ENCODE results near the gene ANKRD37. TPM values are rescaled to one million over a fixed set of nuclear protein-coding genes. Genes with fewer than 3 reads are reported as not detected.

The ANKRD37 gene
- total and polyA plus RNA-seq, 2 donors (not counting 1 experiment from before 2014, with no cell fraction given) = 3.3 to 3.6 TPM

GRCh38 chr4:185405296-185405999 lies 8.8 kb downstream of the ANKRD37 start:
- Histone ChIP-seq H3K27me3 (ENCODE audit: control insufficient read depth, insufficient read depth, low read length) (no peaks in the 10 kb centered on the region), H4K20me1 (ENCODE audit: control insufficient read depth, extremely low read depth, insufficient read depth, low read length) (no peaks in the 10 kb centered on the region), H3K9me3 (ENCODE audit: control insufficient read depth, insufficient read depth, low read depth, low read length) (no peaks in the 10 kb centered on the region), H3K9ac (ENCODE audit: insufficient read depth, low read length) (no peak overlapping the region), H3K4me3 (replicated peaks in 1 of 4; ENCODE audit: control extremely low read depth in 1 of 4, insufficient read depth in 1 of 4, low read depth in 3 of 4, low read length in 4 of 4) (no peak overlapping the region), H3K79me2 (ENCODE audit: control insufficient read depth, insufficient read depth, low read length) (no peaks in the 10 kb centered on the region), H3K36me3 (ENCODE audit: control insufficient read depth, insufficient read depth, low read length) (no peaks in the 10 kb centered on the region), H3K4me1 (ENCODE audit: control insufficient read depth, extremely low read depth, insufficient read depth, low read length) (no peaks in the 10 kb centered on the region), H2AFZ (ENCODE audit: low read length) (no peak overlapping the region), H3K4me2 (ENCODE audit: extremely low read depth, insufficient read depth, low read length) (no peak overlapping the region), H3K27ac (ENCODE audit: insufficient read depth, low read length) (no peak overlapping the region)
- no peak for TF ChIP-seq CTCF (conservative IDR thresholded peaks at IDR 0.05 in 1 of 2, IDR thresholded peaks at IDR 0.05 in 1 of 2; ENCODE audit: low read depth in 1 of 2, low read length in 2 of 2)
- no peak for TF ChIP-seq EZH2 (IDR thresholded peaks at IDR 0.05; ENCODE audit: low read length, missing control alignments)
- no peak for DNase-seq (ENCODE audit: low read depth in 2 of 2)

GRCh38 chr4:185408432-185408831 lies 11.8 kb downstream of the ANKRD37 start:
- H3K36me3 ChIP-seq (ENCODE audit: control insufficient read depth, insufficient read depth, low read length) = no peaks in the 10 kb centered on the region
- H3K79me2 ChIP-seq (ENCODE audit: control insufficient read depth, insufficient read depth, low read length) = no peaks in the 10 kb centered on the region
- no peak overlapping the region for H3K4me2 ChIP-seq (ENCODE audit: extremely low read depth, insufficient read depth, low read length)
- TF ChIP-seq EZH2 (IDR thresholded peaks at IDR 0.05; ENCODE audit: low read length, missing control alignments) (no peak), CTCF (conservative IDR thresholded peaks at IDR 0.05 in 1 of 2, IDR thresholded peaks at IDR 0.05 in 1 of 2; ENCODE audit: low read depth in 1 of 2, low read length in 2 of 2) (no peak)
- H3K27me3 ChIP-seq (ENCODE audit: control insufficient read depth, insufficient read depth, low read length) = no peaks in the 10 kb centered on the region
- H3K4me3 ChIP-seq (replicated peaks in 1 of 4; ENCODE audit: control extremely low read depth in 1 of 4, insufficient read depth in 1 of 4, low read depth in 3 of 4, low read length in 4 of 4) = no peak overlapping the region
- no peaks in the 10 kb centered on the region for H3K9me3 ChIP-seq (ENCODE audit: control insufficient read depth, insufficient read depth, low read depth, low read length)
- no peak for DNase-seq (ENCODE audit: low read depth in 2 of 2)
- no peak overlapping the region for H2AFZ ChIP-seq (ENCODE audit: low read length)
- no peak overlapping the region for H3K9ac ChIP-seq (ENCODE audit: insufficient read depth, low read length)
- H3K4me1 ChIP-seq (ENCODE audit: control insufficient read depth, extremely low read depth, insufficient read depth, low read length) = no peaks in the 10 kb centered on the region
- H3K27ac ChIP-seq (ENCODE audit: insufficient read depth, low read length) = no peak overlapping the region
- H4K20me1 ChIP-seq (ENCODE audit: control insufficient read depth, extremely low read depth, insufficient read depth, low read length) = no peaks in the 10 kb centered on the region

GRCh38 chr4:185411849-185412248 lies 15.2 kb downstream of the ANKRD37 start:
- Histone ChIP-seq H3K36me3 (ENCODE audit: control insufficient read depth, insufficient read depth, low read length) (no peaks in the 10 kb centered on the region), H3K27ac (ENCODE audit: insufficient read depth, low read length) (no peak overlapping the region), H3K79me2 (ENCODE audit: control insufficient read depth, insufficient read depth, low read length) (no peaks in the 10 kb centered on the region), H3K9ac (ENCODE audit: insufficient read depth, low read length) (no peak overlapping the region), H3K4me2 (ENCODE audit: extremely low read depth, insufficient read depth, low read length) (no peak overlapping the region), H3K9me3 (ENCODE audit: control insufficient read depth, insufficient read depth, low read depth, low read length) (no peaks in the 10 kb centered on the region), H3K4me3 (replicated peaks in 1 of 4; ENCODE audit: control extremely low read depth in 1 of 4, insufficient read depth in 1 of 4, low read depth in 3 of 4, low read length in 4 of 4) (no peak overlapping the region), H3K27me3 (ENCODE audit: control insufficient read depth, insufficient read depth, low read length) (no peaks in the 10 kb centered on the region), H4K20me1 (ENCODE audit: control insufficient read depth, extremely low read depth, insufficient read depth, low read length) (no peaks in the 10 kb centered on the region), H2AFZ (ENCODE audit: low read length) (no peak overlapping the region), H3K4me1 (ENCODE audit: control insufficient read depth, extremely low read depth, insufficient read depth, low read length) (no peaks in the 10 kb centered on the region)
- DNase-seq (ENCODE audit: low read depth in 2 of 2) = no peak
- no peak for TF ChIP-seq EZH2 (IDR thresholded peaks at IDR 0.05; ENCODE audit: low read length, missing control alignments)
- no peak for TF ChIP-seq CTCF (conservative IDR thresholded peaks at IDR 0.05 in 1 of 2, IDR thresholded peaks at IDR 0.05 in 1 of 2; ENCODE audit: low read depth in 1 of 2, low read length in 2 of 2)
